IMR-90 (cell line): ENCODE data around the gene RUSC1. TPM values are rescaled to one million over a fixed set of nuclear protein-coding genes. Genes with fewer than 3 reads are reported as not detected.

Experiments
- ATAC-seq: fragments of 200-7000 bp; cut with Tn5 transposase; 2 replicates; pipeline ENCODE4 v1.9.1; 2020; ENCODE audit warnings: low read depth, mild to moderate bottlenecking, moderate library complexity
- BruUV-seq: library from RNA; stranded (reverse); fragments of 400-500 nt; replicated peaks from 2 replicates; lab custom pipeline; 2021; lab: Mats Ljungman, UMichigan
- CTCF ChIA-PET: fragments of 300-600 bp; formaldehyde crosslinking; extraction: SDS; loops from one replicate; lab custom pipeline; 2021; ENCODE audit warnings: antibody characterized with exemption; lab: Yijun Ruan, JAX
- POLR2A ChIA-PET: fragments of 300-600 bp; sonication (Branson Sonifier 250); formaldehyde crosslinking; loops from one replicate; lab custom pipeline; 2022; ENCODE audit warnings: antibody characterized with exemption; ENCODE audit not compliant: unreplicated experiment; lab: Charles Lee
- DNase-seq: peaks from one replicate; pipeline ENCODE4 v3.0.0; 2013
- H2AFZ ChIP-seq: replicated peaks from 2 replicates; pipeline ENCODE3; 2013; ENCODE audit warnings: low read length, mild to moderate bottlenecking; ENCODE audit not compliant: poor library complexity
- H2AK5ac ChIP-seq: 2 replicates; pipeline ENCODE4 v1.6.1; 2013; ENCODE audit warnings: low read depth, low read length, inconsistent platforms
- H2AK9ac ChIP-seq: replicated peaks from 2 replicates; pipeline ENCODE3; 2013; ENCODE audit warnings: mild to moderate bottlenecking, low read depth, low read length, moderate library complexity; ENCODE audit not compliant: poor library complexity
- H2BK120ac ChIP-seq: 2 replicates; pipeline ENCODE4 v1.6.1; 2013; ENCODE audit warnings: low read depth, low read length, inconsistent platforms
- H2BK15ac ChIP-seq: 3 replicates; pipeline ENCODE4 v1.6.1; 2013; ENCODE audit warnings: low read depth, low read length, inconsistent platforms
- H2BK20ac ChIP-seq: 2 replicates; pipeline ENCODE4 v1.6.1; 2013; ENCODE audit warnings: low read depth, mild to moderate bottlenecking, inconsistent platforms, low read length, moderate library complexity
- H2BK5ac ChIP-seq: 2 replicates; pipeline ENCODE4 v1.6.1; 2013; ENCODE audit warnings: mild to moderate bottlenecking, low read depth, low read length, inconsistent platforms; ENCODE audit not compliant: poor library complexity, severe bottlenecking
- H3K14ac ChIP-seq: replicated peaks from 2 replicates; pipeline ENCODE4 v1.6.1; 2013; ENCODE audit warnings: low read depth, low read length, inconsistent platforms
- H3K18ac ChIP-seq: 2 replicates; pipeline ENCODE4 v1.6.1; 2013; ENCODE audit warnings: low read depth, low read length, control low read depth
- H3K23ac ChIP-seq: 2 replicates; pipeline ENCODE4 v1.6.1; 2013; ENCODE audit warnings: low read depth, low read length, inconsistent platforms
- H3K27ac ChIP-seq: 2 replicates; pipeline ENCODE4 v1.5.1; 2013; ENCODE audit warnings: mild to moderate bottlenecking, control low read depth, low read length; ENCODE audit not compliant: insufficient read depth
- H3K27me3 ChIP-seq: 2 replicates; pipeline ENCODE4 v1.6.1; 2013; ENCODE audit warnings: low read length; ENCODE audit not compliant: control insufficient read depth, insufficient read depth
- H3K36me3 ChIP-seq: 2 replicates; pipeline ENCODE4 v1.6.1; 2013; ENCODE audit warnings: low read length, mixed read lengths; ENCODE audit not compliant: control insufficient read depth, insufficient read depth
- H3K4ac ChIP-seq: 2 replicates; pipeline ENCODE4 v1.6.1; 2013; ENCODE audit warnings: low read depth, low read length, inconsistent platforms
- H3K4me1 ChIP-seq: 2 replicates; pipeline ENCODE4 v1.6.1; 2013; ENCODE audit warnings: low read length, mixed read lengths; ENCODE audit not compliant: control insufficient read depth, insufficient read depth
- H3K4me2 ChIP-seq: 2 replicates; pipeline ENCODE4 v1.6.1; 2013; ENCODE audit warnings: low read depth, mild to moderate bottlenecking, control low read depth, low read length, moderate library complexity
- H3K4me3 ChIP-seq: 2 replicates; pipeline ENCODE4 v1.5.1; 2013; ENCODE audit warnings: low read depth, mild to moderate bottlenecking, control low read depth, low read length, moderate library complexity; ENCODE audit not compliant: insufficient read depth
- H3K56ac ChIP-seq: 2 replicates; pipeline ENCODE4 v1.6.1; 2013; ENCODE audit warnings: low read length, inconsistent platforms; ENCODE audit not compliant: insufficient read depth; ENCODE audit errors: extremely low read depth
- H3K79me1 ChIP-seq, 2 experiments: 2 replicates each; pipeline ENCODE4 v1.6.1; 2013; ENCODE audit warnings: low read length in 2 of 2, inconsistent platforms in 1 of 2, low read depth in 1 of 2
- H3K9ac ChIP-seq: 2 replicates; pipeline ENCODE4 v1.6.1; 2013; ENCODE audit warnings: low read depth, low read length, control low read depth
- H3K9me1 ChIP-seq: 2 replicates; pipeline ENCODE4 v1.6.1; 2013; ENCODE audit warnings: low read length, inconsistent platforms; ENCODE audit not compliant: insufficient read depth
- H3K9me3 ChIP-seq: 2 replicates; pipeline ENCODE4 v1.6.1; 2013; ENCODE audit warnings: low read length; ENCODE audit not compliant: control insufficient read depth, insufficient read depth
- H4K20me1 ChIP-seq: 2 replicates; pipeline ENCODE4 v1.6.1; 2013; ENCODE audit warnings: low read length, inconsistent platforms; ENCODE audit not compliant: insufficient read depth
- H4K5ac ChIP-seq: 2 replicates; pipeline ENCODE4 v1.6.1; 2013; ENCODE audit warnings: mild to moderate bottlenecking, low read depth, low read length, control low read depth
- H4K8ac ChIP-seq, 2 experiments: 2 replicates each; pipeline ENCODE4 v1.6.1; 2013; ENCODE audit warnings: low read depth in 2 of 2, low read length in 2 of 2, control low read depth in 1 of 2, inconsistent platforms in 1 of 2
- H4K91ac ChIP-seq: 2 replicates; pipeline ENCODE4 v1.6.1; 2013; ENCODE audit warnings: low read depth, low read length, inconsistent platforms; ENCODE audit not compliant: insufficient read depth
- CEBPB ChIP-seq: IDR thresholded peaks from 2 replicates; pipeline ENCODE4 v1.6.1; 2012; ENCODE audit warnings: low read depth, low read length, improper control_type of control experiment
- WGBS, 2 experiments: methylation state at CpG; one replicate each; pipeline versions ENCODE4 v1.1.5 to v1.1.7; 2013; ENCODE audit warnings: missing lambda C conversion rate in 2 of 2; ENCODE audit not compliant: insufficient read length in 1 of 2; ENCODE audit errors: extremely low coverage in 2 of 2; 5-methylcytosine and 5-hydroxymethylcytosine counted together
- dilution Hi-C: fragments of 300-500 bp; cut with HindIII; formaldehyde crosslinking; loops from one replicate; pipeline ENCODE4 v1.14.3; 2018; ENCODE audit warnings: low sequenced_read_pairs; ENCODE audit not compliant: unreplicated experiment
- in situ Hi-C: fragments of 300-500 bp; cut with MboI; formaldehyde crosslinking; loops from 3 replicates; pipeline ENCODE4 v1.14.3; 2019; ENCODE audit warnings: low sequenced_read_pairs, inconsistent platforms, mixed read lengths
- intact Hi-C: fragments of 100-400 bp; cut with micrococcal nuclease; formaldehyde crosslinking; loops from 2 replicates; pipeline ENCODE4 v1.10.0; 2022
- polyA plus RNA-seq, 3 experiments: library from polyadenylated mRNA; depleted of rRNA; stranded (reverse); fragments of >200 nt; gene quantifications; 2 replicates each; pipeline ENCODE4 v1.2.3, GENCODE V29; 2012; ENCODE audit warnings: low replicate concordance in 1 of 3
- total RNA-seq: library from RNA; depleted of rRNA; stranded (reverse); fragments of >200 nt; gene quantifications from 2 replicates; pipeline ENCODE4 v1.2.3, GENCODE V29; 2012
- TF ChIP-seq, protein P1 (sequence below): fragments of 150-350 bp; IDR thresholded peaks from 2 replicates; pipeline ENCODE4 v1.6.1; 2017; ENCODE audit warnings: mild to moderate bottlenecking, antibody characterized with exemption, low read length, low read depth
- TF ChIP-seq, protein P2 (sequence below): conservative IDR thresholded peaks from 2 replicates; pipeline ENCODE4 v1.5.1; 2012; ENCODE audit warnings: mild to moderate bottlenecking, low read depth, low read length, improper control_type of control experiment

Gene RUSC1
- total and polyA plus RNA-seq, 2 of the 4 experiments (the other 2 are of a cell fraction): 4.1 to 31.4 TPM

DNA sequence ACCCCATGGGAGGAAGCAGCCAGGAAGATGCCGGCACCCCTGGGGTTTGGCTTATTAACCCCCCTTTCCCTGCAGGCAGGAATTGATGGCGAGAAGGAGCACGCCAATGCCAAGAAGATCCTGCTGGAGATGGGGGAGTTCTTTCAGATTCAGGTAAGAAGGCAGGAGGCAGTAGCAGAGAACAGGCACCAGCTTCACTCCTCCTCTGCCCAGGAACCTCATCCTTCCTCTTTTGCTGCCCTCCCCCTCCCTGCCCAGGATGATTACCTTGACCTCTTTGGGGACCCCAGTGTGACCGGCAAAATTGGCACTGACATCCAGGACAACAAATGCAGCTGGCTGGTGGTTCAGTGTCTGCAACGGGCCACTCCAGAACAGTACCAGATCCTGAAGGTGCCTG, 1.2 kb upstream of the RUSC1 start:
- TF ChIP-seq CEBPB: no peak
- TF ChIP-seq, protein P1, sequence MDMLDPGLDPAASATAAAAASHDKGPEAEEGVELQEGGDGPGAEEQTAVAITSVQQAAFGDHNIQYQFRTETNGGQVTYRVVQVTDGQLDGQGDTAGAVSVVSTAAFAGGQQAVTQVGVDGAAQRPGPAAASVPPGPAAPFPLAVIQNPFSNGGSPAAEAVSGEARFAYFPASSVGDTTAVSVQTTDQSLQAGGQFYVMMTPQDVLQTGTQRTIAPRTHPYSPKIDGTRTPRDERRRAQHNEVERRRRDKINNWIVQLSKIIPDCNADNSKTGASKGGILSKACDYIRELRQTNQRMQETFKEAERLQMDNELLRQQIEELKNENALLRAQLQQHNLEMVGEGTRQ: no peak
- TF ChIP-seq, protein P2, sequence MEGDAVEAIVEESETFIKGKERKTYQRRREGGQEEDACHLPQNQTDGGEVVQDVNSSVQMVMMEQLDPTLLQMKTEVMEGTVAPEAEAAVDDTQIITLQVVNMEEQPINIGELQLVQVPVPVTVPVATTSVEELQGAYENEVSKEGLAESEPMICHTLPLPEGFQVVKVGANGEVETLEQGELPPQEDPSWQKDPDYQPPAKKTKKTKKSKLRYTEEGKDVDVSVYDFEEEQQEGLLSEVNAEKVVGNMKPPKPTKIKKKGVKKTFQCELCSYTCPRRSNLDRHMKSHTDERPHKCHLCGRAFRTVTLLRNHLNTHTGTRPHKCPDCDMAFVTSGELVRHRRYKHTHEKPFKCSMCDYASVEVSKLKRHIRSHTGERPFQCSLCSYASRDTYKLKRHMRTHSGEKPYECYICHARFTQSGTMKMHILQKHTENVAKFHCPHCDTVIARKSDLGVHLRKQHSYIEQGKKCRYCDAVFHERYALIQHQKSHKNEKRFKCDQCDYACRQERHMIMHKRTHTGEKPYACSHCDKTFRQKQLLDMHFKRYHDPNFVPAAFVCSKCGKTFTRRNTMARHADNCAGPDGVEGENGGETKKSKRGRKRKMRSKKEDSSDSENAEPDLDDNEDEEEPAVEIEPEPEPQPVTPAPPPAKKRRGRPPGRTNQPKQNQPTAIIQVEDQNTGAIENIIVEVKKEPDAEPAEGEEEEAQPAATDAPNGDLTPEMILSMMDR: no peak
- BruUV-seq: no TSS peak
- POLR2A ChIA-PET: no interaction called here
- intact Hi-C loops (no loop called here), in situ Hi-C loops (loop anchor here (5.0 kb wide), 1 partner anchor 42 kb away; the partner anchor contains the start of gene HCN3), dilution Hi-C loops (no loop called here)
- ATAC-seq (no peak), DNase-seq (no peak)
- Histone ChIP-seq H3K4me1 (peaks cover 9% of the 10 kb centered on the region; the same call in 1 of the 2 replicates), H4K91ac (no peak overlapping the region), H3K4me3 (no peak overlapping the region), H3K36me3 (peaks cover 14% of the 10 kb centered on the region), H3K27me3 (no peaks in the 10 kb centered on the region), H2AFZ (no peak overlapping the region), H3K4me2 (no peak overlapping the region), H3K4ac (no peak overlapping the region), H2AK9ac (no peak overlapping the region), H2AK5ac (no peak overlapping the region), H3K14ac (no peak overlapping the region), H4K8ac (no peak overlapping the region), H3K27ac (no peak overlapping the region), H3K18ac (no peak overlapping the region), H4K5ac (no peak overlapping the region), H3K9me1 (peaks cover 13% of the 10 kb centered on the region; the same call in 1 of the 2 replicates), H3K79me1 (peaks cover 0 to 49% of the 10 kb centered on the region in 2 experiments; a peak in 3 of 4 replicates), H3K9ac (no peak overlapping the region), H2BK20ac (no peak overlapping the region), H3K9me3 (no peaks in the 10 kb centered on the region), H4K20me1 (peaks cover 4% of the 10 kb centered on the region), H3K56ac (no peak overlapping the region), H2BK15ac (no peak overlapping the region), H2BK120ac (no peak overlapping the region), H2BK5ac (no peak overlapping the region), H3K23ac (no peak overlapping the region)
- WGBS, 2 experiments: 71% methylated on average over 1 of the region's 5 CpGs; no CpG with 5 or more reads in 1 of the 2 experiments
- CTCF ChIA-PET: no interaction called here
